GM12878 (cell line): ENCODE data around the gene USO1. TPM values are rescaled to one million over a fixed set of nuclear protein-coding genes. Genes with fewer than 3 reads are reported as not detected.

Experiments used
- ATAC-seq: fragments of 200-7000 bp; cut with Tn5 transposase; 3 replicates; pipeline ENCODE4 v1.9.1; 2020; ENCODE audit warnings: mild to moderate bottlenecking, moderate library complexity
- BruUV-seq: library from RNA; stranded (reverse); fragments of 400-500 nt; replicated peaks from 2 replicates; lab custom pipeline; 2021; lab: Mats Ljungman, UMichigan
- CTCF ChIA-PET: fragments of 300-600 bp; sonication (Branson Sonifier 250); formaldehyde crosslinking; extraction: SDS; loops from one replicate; lab custom pipeline; 2021; ENCODE audit warnings: inconsistent platforms; lab: Yijun Ruan, JAX
- POLR2A ChIA-PET: fragments of 350-600 bp; formaldehyde crosslinking; extraction: SDS; loops from one replicate; lab custom pipeline; 2021; ENCODE audit warnings: inconsistent platforms; lab: Charles Lee
- RAD21 ChIA-PET: fragments of 300-600 bp; sonication (Branson Sonifier 250); formaldehyde crosslinking; loops from one replicate; lab custom pipeline; 2023; ENCODE audit warnings: antibody characterized with exemption; ENCODE audit not compliant: unreplicated experiment; lab: Charles Lee
- SMC1A ChIA-PET: fragments of 300-600 bp; sonication (Branson Sonifier 250); formaldehyde crosslinking; loops from one replicate; lab custom pipeline; 2023; ENCODE audit not compliant: unreplicated experiment, uncharacterized antibody; lab: Charles Lee
- DNase-seq: peaks from one replicate; pipeline ENCODE4 v3.0.0-alpha.2; 2011; ENCODE audit warnings: low read depth, low spot score
- FAIRE-seq: peaks from 3 replicates; lab custom pipeline; 2011; peaks lifted over from hg19 to GRCh38; lab: Jason Lieb, UNC
- H2AFZ ChIP-seq: 2 replicates; pipeline ENCODE4 v1.6.0; 2011; ENCODE audit warnings: low read depth, low read length, control low read depth; ENCODE audit not compliant: control insufficient read depth
- H3K27ac ChIP-seq: 2 replicates; pipeline ENCODE4 v1.5.1; 2011; ENCODE audit warnings: control low read depth; ENCODE audit not compliant: control insufficient read depth, insufficient read depth
- H3K27me3 ChIP-seq, 2 experiments: replicated peaks in 1 of 2; 2 replicates each; pipeline versions ENCODE4 v1.6.0 to v1.6.1; 2011; ENCODE audit warnings: low read length in 1 of 2; ENCODE audit not compliant: control insufficient read depth in 2 of 2, insufficient read depth in 2 of 2
- H3K36me3 ChIP-seq, 2 experiments: 2 replicates each; pipeline ENCODE4 v1.5.1; 2011; ENCODE audit warnings: low read length in 1 of 2; ENCODE audit not compliant: control insufficient read depth in 2 of 2, insufficient read depth in 2 of 2
- H3K4me1 ChIP-seq: 2 replicates; pipeline ENCODE4 v1.6.1; 2011; ENCODE audit warnings: mild to moderate bottlenecking, low read length, moderate library complexity, mixed read lengths; ENCODE audit not compliant: control insufficient read depth, insufficient read depth
- H3K4me2 ChIP-seq: 2 replicates; pipeline ENCODE4 v1.6.0; 2011; ENCODE audit warnings: control low read depth; ENCODE audit not compliant: control insufficient read depth, insufficient read depth
- H3K4me3 ChIP-seq: fragments of 200-600 bp; sonication (generic); 2 replicates; pipeline ENCODE4 v1.5.1; 2016
- H3K79me2 ChIP-seq: 2 replicates; pipeline ENCODE4 v1.6.0; 2011; ENCODE audit warnings: low read length; ENCODE audit not compliant: control insufficient read depth, insufficient read depth
- H3K9ac ChIP-seq: 2 replicates; pipeline ENCODE4 v1.8.0; 2011; ENCODE audit warnings: low read length, control low read depth, mixed read lengths; ENCODE audit not compliant: control insufficient read depth, insufficient read depth
- H3K9me3 ChIP-seq: replicated peaks from 3 replicates; pipeline ENCODE4 v1.5.1; 2011; ENCODE audit warnings: mild to moderate bottlenecking, low read length; ENCODE audit not compliant: control insufficient read depth, insufficient read depth
- H4K20me1 ChIP-seq: 2 replicates; pipeline ENCODE4 v1.6.0; 2011; ENCODE audit not compliant: control insufficient read depth, insufficient read depth
- CUX1 ChIP-seq: IDR thresholded peaks from 2 replicates; pipeline ENCODE4 v1.6.1; 2012; ENCODE audit warnings: improper control_type of control experiment, low read depth, low read length; ENCODE audit not compliant: insufficient replicate concordance
- MTA2 ChIP-seq: fragments of 450-650 bp; IDR thresholded peaks from 2 replicates; pipeline ENCODE4 v1.6.1; 2016; ENCODE audit warnings: low read depth, mild to moderate bottlenecking, moderate library complexity
- SMAD1 ChIP-seq: fragments of 450-650 bp; IDR thresholded peaks from 2 replicates; pipeline ENCODE4 v1.6.1; 2018; ENCODE audit warnings: mild to moderate bottlenecking, low read depth; ENCODE audit not compliant: partially characterized antibody
- ZSCAN29 ChIP-seq: fragments of 450-650 bp; IDR thresholded peaks from 2 replicates; pipeline ENCODE4 v1.6.1; 2017; ENCODE audit warnings: mild to moderate bottlenecking, moderate library complexity
- WGBS: methylation state at CpG from one replicate; pipeline ENCODE4 v1.1.6; 2016; ENCODE audit warnings: low lambda C conversion rate; ENCODE audit not compliant: insufficient replicate concordance, insufficient coverage; ENCODE audit errors: missing lambda C conversion rate; 5-methylcytosine and 5-hydroxymethylcytosine counted together
- in situ Hi-C: fragments of 300-500 bp; cut with MboI; formaldehyde crosslinking; loops from 9 replicates; pipeline ENCODE4 v1.14.3; 2018; ENCODE audit warnings: mixed read lengths
- intact Hi-C: fragments of 100-400 bp; cut with micrococcal nuclease; formaldehyde crosslinking; loops from one replicate; pipeline ENCODE4 v1.14.2; 2022; ENCODE audit not compliant: unreplicated experiment
- polyA plus RNA-seq, 11 experiments: library from polyadenylated mRNA; depleted of rRNA in 4 of 11; unstranded in 6 of 11; stranded (reverse) in 5 of 11; fragments of >200 nt; fragmentation: Nextera tagmentation in 4 of 11; fragmentation: Illumina TruSeq in 1 of 11; extraction: Ambion mirVana in 4 of 11; extraction: Trizol in 1 of 11; gene quantifications; 1 replicate in 1 of 11; 2 replicates in 10 of 11; pipeline versions ENCODE4 v1.2.1 to v1.2.3, GENCODE V29; 2011 to 2016; ENCODE audit warnings: inconsistent platforms in 2 of 11, missing spikeins in 2 of 11, low read depth in 1 of 11
- total RNA-seq, 4 experiments: library from RNA; depleted of rRNA in 3 of 4; stranded (reverse); fragments of >200 nt in 3 of 4; fragmentation: Illumina TruSeq in 1 of 4; extraction: Trizol in 1 of 4; gene quantifications; 2 replicates each; pipeline versions ENCODE4 v1.2.1 to v1.2.3, GENCODE V29; 2013 to 2021
- TF ChIP-seq, protein P1 (sequence below): fragments of 450-650 bp; IDR thresholded peaks from 2 replicates; pipeline ENCODE4 v1.6.1; 2017; ENCODE audit warnings: mild to moderate bottlenecking, low read depth, inconsistent platforms; ENCODE audit not compliant: poor library complexity, severe bottlenecking

Gene USO1
- total and polyA plus RNA-seq, 10 of the 15 experiments (the other 5 are each of a cell fraction or from before 2014, with no cell fraction given): 19.4 to 79.7 (median 59.6) TPM

- Histone ChIP-seq H3K27me3 (no peaks in the 10 kb centered on the region), H3K9ac (no peak overlapping the region), H3K27ac (no peak overlapping the region), H3K4me3 (no peak overlapping the region), H3K4me2 (peak overlapping the region; percentile 7; the same call in 1 of the 2 replicates), H3K79me2 (no peaks in the 10 kb centered on the region), H4K20me1 (no peaks in the 10 kb centered on the region), H3K4me1 (peaks cover 21% of the 10 kb centered on the region), H3K36me3 (no peaks in the 10 kb centered on the region), H2AFZ (no peak overlapping the region), H3K9me3 (no peaks in the 10 kb centered on the region)
- TF ChIP-seq CUX1 (no peak), ZSCAN29 (no peak), SMAD1 (no peak), MTA2 (peak; percentile 18; the same call in 1 of the 2 replicates)
- TF ChIP-seq, protein P1, sequence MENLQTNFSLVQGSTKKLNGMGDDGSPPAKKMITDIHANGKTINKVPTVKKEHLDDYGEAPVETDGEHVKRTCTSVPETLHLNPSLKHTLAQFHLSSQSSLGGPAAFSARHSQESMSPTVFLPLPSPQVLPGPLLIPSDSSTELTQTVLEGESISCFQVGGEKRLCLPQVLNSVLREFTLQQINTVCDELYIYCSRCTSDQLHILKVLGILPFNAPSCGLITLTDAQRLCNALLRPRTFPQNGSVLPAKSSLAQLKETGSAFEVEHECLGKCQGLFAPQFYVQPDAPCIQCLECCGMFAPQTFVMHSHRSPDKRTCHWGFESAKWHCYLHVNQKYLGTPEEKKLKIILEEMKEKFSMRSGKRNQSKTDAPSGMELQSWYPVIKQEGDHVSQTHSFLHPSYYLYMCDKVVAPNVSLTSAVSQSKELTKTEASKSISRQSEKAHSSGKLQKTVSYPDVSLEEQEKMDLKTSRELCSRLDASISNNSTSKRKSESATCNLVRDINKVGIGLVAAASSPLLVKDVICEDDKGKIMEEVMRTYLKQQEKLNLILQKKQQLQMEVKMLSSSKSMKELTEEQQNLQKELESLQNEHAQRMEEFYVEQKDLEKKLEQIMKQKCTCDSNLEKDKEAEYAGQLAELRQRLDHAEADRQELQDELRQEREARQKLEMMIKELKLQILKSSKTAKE: peak; percentile 43
- WGBS: 48% methylated on average over 3 of the region's 3 CpGs
- ChIA-PET CTCF (interaction anchor here (1.1 kb wide), 1 partner anchor 43 kb away, joined by 6 read pairs; no protein-coding TSS in a partner anchor), RAD21 (interaction anchor here (0.5 kb wide), 1 partner anchor 151 kb away, joined by 3 read pairs; no protein-coding TSS in a partner anchor), POLR2A (interaction anchor here (1.0 to 1.9 kb wide), 3 partner anchors 22 to 28 kb away, joined by 3 to 8 read pairs (median 3); partner anchors contain the start of genes G3BP2 and USO1), SMC1A (interaction anchor here (1.0 to 2.1 kb wide), 3 partner anchors 22 to 30 kb away, joined by 3 to 5 read pairs (median 3); partner anchors contain the start of gene G3BP2)
- ATAC-seq (no peak), DNase-seq (no peak), FAIRE-seq (no peak)
- intact Hi-C loops (no loop called here), in situ Hi-C loops (no loop called here)
- BruUV-seq: no TSS peak
These were observed 28.3 kb upstream of the USO1 start for GRCh38 chr4:75696071-75696470.
